Endothelial cell of umbilical vein (primary cell): ENCODE data around the gene RBL1.

Experiments used
- EZH2 ChIP-seq: IDR thresholded peaks from 2 replicates; pipeline ENCODE4 v1.6.1; 2012; ENCODE audit warnings: borderline replicate concordance, low read depth, mild to moderate bottlenecking, moderate library complexity, low read length, inconsistent platforms; ENCODE audit not compliant: severe bottlenecking
- POLR2A ChIP-seq: IDR thresholded peaks from 2 replicates; pipeline ENCODE4 v1.6.1; 2012; ENCODE audit warnings: low read depth, mild to moderate bottlenecking, control low read depth, low read length
- POLR2AphosphoS5 ChIP-seq: IDR thresholded peaks from 2 replicates; pipeline ENCODE4 v1.6.1; 2012; ENCODE audit warnings: low read depth, mild to moderate bottlenecking, control low read depth, low read length, moderate library complexity; ENCODE audit not compliant: insufficient read depth
- TF ChIP-seq, protein P1 (sequence below), 2 donors: IDR thresholded peaks; 1 replicate in 1 of 2; 2 replicates in 1 of 2; pipeline ENCODE4 v1.5.1; 2011; ENCODE audit warnings: low read length in 2 of 2, mild to moderate bottlenecking in 2 of 2, moderate library complexity in 2 of 2, control low read depth in 1 of 2, inconsistent platforms in 1 of 2, low read depth in 1 of 2; ENCODE audit not compliant: insufficient read depth in 1 of 2; ENCODE audit errors: extremely low read depth in 1 of 2

DNA sequence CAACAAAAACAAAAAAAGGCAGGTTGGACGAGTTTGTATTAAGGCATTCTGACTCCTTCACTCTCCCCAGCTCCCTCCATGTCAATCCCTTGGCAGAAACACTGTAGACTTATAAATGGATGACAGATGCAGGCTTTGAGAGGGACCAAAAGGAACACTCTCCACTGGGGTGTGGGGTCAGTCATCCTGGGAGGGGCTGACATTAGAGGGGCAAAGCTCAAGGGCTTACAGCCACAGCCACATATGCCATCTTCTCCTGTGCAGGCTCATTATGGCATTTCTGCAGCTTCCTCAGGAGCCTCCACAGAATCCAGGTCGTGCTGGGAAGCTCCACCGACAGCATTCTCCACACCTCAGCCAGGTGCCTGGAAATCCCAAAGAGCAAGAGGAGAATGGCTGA, 33.0 kb upstream of the RBL1 start:
- TF ChIP-seq, protein P1, sequence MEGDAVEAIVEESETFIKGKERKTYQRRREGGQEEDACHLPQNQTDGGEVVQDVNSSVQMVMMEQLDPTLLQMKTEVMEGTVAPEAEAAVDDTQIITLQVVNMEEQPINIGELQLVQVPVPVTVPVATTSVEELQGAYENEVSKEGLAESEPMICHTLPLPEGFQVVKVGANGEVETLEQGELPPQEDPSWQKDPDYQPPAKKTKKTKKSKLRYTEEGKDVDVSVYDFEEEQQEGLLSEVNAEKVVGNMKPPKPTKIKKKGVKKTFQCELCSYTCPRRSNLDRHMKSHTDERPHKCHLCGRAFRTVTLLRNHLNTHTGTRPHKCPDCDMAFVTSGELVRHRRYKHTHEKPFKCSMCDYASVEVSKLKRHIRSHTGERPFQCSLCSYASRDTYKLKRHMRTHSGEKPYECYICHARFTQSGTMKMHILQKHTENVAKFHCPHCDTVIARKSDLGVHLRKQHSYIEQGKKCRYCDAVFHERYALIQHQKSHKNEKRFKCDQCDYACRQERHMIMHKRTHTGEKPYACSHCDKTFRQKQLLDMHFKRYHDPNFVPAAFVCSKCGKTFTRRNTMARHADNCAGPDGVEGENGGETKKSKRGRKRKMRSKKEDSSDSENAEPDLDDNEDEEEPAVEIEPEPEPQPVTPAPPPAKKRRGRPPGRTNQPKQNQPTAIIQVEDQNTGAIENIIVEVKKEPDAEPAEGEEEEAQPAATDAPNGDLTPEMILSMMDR (IDR thresholded peaks at IDR 0.05; ENCODE audit: extremely low read depth in 1 of 2, insufficient read depth in 1 of 2, low read depth in 1 of 2, low read length in 2 of 2) = no peak
- TF ChIP-seq POLR2AphosphoS5 (no peak), EZH2 (no peak), POLR2A (no peak)
